ENCODE results near the gene IQCM.
A peak's percentile ranks its signal among the peaks of the same experiment; 100 is the strongest.
"Not testable (repeated sequence)": the region's sequence is repeated elsewhere in the genome, so short reads cannot be mapped to it uniquely, and the experiment has no call there.

IQCM gene

DNA sequence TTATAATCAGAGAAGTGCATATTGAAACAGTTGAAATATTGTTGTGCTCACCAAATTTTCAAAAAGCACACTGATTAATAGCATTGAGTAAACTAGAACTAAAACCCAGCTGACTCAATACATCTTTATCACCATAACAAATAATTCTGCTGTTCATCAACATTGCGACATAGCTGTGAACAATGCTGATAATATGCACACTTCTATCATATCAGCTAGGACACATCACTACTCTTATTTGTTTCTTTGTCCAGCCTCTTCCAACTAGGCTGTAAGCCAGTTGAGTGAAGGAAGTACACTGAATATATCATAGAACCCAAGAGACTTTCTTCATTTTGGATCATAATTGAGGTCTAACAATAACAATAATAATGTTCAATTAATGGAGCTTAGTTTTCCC, 349.7 kb downstream of the IQCM start:
- DNase-seq = no peak

GRCh38 chr4:149443537-149443936, 372.1 kb downstream of the IQCM start:
- no peak for DNase-seq

DNA sequence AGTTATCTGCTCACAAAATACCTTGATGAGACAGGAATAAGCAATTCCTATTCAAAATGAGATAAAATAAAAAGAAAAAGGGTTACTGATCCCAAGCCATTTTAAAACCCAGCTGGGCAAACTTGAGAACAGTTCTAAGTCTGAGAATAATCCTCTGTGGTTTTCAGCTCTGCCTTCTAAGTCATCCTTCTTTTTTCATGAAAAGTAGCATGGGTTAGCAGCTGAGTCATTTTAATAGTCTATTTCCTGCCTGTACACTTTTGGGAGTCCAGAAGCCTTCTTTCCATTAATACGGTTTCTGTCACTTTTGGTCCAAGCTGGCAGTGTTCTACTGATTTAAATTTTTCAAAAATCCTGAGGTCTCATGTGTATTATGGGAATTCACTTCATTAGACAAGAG, 374.3 kb downstream of the IQCM start:
- DNase-seq = no peak

DNA sequence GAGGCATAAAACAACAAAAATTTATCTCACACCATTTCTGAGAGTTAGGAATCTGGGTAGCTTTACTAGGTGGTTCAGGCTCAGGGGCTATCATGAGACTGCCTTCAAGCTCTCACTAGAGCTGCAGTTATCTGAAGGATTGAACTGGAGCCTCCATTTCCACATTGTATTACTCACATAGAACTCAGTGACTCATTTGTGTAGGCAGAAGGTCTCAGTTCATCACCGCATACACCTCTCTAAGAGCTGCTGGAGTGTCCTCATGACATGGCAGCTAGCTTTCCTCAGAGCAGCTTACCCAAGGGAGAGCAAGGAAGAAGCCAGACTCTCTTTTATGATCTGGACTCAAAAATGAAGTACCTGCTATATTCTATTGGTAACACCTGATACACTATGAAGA, 389.2 kb downstream of the IQCM start:
- no peak for DNase-seq

GRCh38 chr4:149409555-149409962, 406.1 kb downstream of the IQCM start:
- peak in 7 of 51 donors; percentile 0 to 30 (median 2) for DNase-seq

- DNase-seq = peak in 10 of 51 donors; percentile 0 to 34 (median 14)
These were observed 406.5 kb downstream of the IQCM start for GRCh38 chr4:149409146-149409545.

DNA sequence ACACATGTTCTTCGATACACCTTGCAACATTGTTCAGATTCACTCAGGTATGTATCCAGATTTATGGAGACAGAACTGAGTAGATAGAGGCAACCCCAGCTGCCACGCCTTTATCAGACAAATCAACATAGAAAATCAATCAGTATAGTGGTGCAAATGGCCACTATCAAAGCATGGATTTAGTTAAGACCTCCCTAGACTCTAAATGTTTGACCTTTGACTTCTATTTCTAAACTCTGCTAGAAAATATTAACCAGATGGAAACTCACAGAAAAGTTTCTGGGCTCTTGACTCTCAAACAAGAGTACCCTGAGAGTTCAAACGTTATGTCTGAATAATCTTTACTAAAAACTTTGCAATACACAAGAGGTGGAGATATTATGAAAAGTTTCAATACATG, 411.5 kb downstream of the IQCM start:
- no peak for DNase-seq

- no peak for DNase-seq
These were observed 412.6 kb downstream of the IQCM start for GRCh38 chr4:149403081-149403480.

- DNase-seq = no peak
These were observed 416.6 kb downstream of the IQCM start for GRCh38 chr4:149398993-149399392.

DNA sequence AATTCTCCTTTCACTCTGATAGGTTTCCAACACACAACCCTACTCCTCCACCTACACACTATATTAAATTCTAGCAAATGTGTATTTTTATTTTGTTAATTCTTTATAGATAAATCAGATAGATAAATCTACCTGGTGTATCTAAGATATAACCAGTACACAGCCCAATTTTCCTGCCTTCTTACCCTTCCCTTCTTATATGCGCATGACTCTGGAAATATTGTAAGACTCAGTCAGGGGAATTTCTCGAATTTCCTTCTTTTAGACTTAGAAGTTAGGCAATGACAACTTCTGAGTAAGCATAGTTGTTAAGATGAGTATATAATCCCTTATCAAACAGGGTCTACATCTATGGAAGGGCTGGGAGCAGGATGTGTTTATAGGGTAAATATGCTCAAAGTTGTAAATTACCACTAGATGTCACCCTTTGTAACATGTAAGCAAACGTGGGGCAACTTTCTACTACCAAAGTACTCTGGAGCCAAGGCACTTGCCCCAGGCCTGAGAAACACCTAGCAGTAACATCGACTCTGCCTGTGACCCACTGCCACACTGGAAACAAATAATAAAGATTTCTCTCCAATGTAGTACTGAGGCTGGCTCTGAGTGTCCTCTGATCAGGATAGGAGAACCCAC, 444.7 kb downstream of the IQCM start:
- DNase-seq = peak in 7 of 51 donors; percentile 0 to 11 (median 1)

DNA sequence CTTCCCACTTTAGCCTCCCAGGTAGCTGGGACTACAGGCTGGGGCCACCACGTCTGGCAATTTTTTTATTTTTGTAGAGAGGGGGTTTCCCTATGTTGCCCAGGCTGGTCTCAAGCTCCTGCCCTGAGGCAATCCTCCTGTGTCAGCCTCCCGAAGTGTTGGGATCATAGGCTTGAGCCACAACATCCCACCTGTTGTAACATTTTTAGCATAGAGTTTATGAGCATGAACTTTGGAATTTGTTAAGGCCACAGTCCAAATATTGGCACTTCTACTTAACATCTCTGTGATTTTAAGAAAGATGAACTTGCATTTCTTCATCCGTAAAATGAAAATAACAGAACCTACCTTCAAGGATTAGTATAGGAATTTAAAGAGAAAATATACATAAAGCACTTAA, 445.6 kb downstream of the IQCM start:
- no peak for DNase-seq

- no peak for DNase-seq
These were observed 462.4 kb downstream of the IQCM start for GRCh38 chr4:149353241-149353640.

GRCh38 chr4:149349541-149349940, 466.1 kb downstream of the IQCM start:
- DNase-seq = no peak

DNA sequence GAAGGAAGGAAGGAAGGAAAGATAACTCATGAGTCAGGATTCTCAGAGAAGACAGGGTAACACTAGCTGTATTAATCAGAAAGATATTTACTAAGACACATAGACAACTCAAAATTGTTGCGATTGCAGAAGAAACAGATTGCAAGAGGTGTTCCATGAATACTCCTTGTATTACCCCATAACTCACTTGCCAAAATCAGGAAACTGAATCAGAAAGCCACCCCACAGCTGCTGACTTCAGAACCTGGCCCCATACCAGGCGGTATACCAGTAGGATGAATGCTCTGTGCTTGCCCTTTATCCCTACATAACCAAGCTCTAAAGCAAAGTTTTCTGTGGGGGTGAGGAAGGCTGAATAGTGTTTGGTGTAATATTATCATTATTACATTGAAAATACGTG, 468.5 kb downstream of the IQCM start:
- DNase-seq = no peak

GRCh38 chr4:149345424-149345823, 470.2 kb downstream of the IQCM start:
- DNase-seq = no peak

- DNase-seq = no peak
These were observed 471.2 kb downstream of the IQCM start for GRCh38 chr4:149344436-149344835.

DNA sequence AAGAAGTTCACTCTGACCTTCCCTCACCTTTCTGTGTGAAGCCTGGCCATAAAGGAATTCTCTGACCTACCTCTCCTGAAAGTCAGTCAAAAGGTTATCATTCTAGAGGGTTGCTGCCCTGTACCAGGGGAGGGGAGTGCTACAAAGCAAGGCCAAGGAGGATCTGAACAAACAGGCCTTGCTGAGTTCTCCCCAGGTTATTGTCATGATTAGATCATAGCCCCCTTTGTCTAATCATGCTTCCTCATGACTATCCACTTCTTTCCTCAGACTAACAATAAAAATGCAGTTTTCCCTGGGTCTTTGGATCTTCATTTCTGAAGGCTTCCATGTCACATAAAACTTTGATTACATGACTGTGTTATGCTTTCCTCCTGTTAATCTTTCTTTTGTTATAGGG, 472.0 kb downstream of the IQCM start:
- no peak for DNase-seq

GRCh38 chr4:149341117-149341516, 474.5 kb downstream of the IQCM start:
- not testable (repeated sequence) for DNase-seq

DNA sequence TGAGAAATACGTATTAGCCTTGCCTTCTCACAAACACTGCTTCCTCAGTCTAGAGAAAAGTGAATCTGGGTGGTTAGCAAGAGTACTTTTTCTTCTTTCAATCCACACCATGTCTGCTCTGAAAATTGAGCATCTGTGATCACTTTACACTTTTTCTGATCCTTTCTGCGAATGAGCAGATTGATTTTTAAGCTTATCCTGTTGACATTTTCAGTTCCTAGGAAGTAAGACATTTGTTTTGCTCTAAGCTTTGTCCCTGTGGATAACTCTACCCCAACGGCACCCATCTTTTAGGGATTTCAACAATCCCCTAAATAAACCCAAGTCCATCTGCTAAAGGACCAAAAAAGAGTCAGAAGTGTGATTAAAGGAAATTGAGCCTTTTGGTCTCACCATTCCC, 487.5 kb downstream of the IQCM start:
- DNase-seq = no peak

GRCh38 chr4:149322203-149322602, 493.4 kb downstream of the IQCM start:
- DNase-seq = no peak

DNA sequence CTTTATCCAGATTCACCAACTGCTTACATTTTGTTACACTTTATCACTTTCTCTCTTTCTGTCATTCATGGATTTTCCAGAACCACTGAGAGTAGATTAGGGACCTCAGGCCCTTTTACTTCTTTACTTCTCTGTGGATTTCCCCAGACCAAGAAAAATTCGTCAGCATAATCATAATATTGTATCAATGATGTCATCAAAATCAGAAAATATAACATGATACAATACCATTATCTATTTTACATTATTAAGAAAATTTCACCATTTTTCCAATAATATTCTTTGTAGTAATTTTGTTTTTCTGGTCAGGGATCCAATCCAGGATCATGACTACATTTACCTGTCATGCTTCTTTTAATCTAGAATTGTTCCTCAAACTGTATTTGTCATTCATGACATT, 494.2 kb downstream of the IQCM start:
- DNase-seq = no peak

GRCh38 chr4:149311076-149311475, 504.6 kb downstream of the IQCM start:
- no peak for DNase-seq

GRCh38 chr4:149306537-149306936, 509.1 kb downstream of the IQCM start:
- DNase-seq = no peak

Data from hypothalamus (tissue), 51 donors.